Hematopoietic multipotent progenitor cell (in vitro differentiated cells): ENCODE results near the gene BRD3. TPM values are rescaled to one million over a fixed set of nuclear protein-coding genes. Genes with fewer than 3 reads are reported as not detected.

Experiments
- DNase-seq, 3 donors: peaks; one replicate each; pipeline ENCODE4 v3.0.0-alpha.2; 2011 to 2015; ENCODE audit warnings: low read depth in 2 of 3, low spot score in 2 of 3
- total RNA-seq: library from RNA; depleted of rRNA; stranded (reverse); fragments of >200 nt; gene quantifications from one replicate; pipeline ENCODE4 v1.2.3, GENCODE V29; 2012

Gene BRD3
- total RNA-seq, 1 donor: 24.0 TPM

DNA sequence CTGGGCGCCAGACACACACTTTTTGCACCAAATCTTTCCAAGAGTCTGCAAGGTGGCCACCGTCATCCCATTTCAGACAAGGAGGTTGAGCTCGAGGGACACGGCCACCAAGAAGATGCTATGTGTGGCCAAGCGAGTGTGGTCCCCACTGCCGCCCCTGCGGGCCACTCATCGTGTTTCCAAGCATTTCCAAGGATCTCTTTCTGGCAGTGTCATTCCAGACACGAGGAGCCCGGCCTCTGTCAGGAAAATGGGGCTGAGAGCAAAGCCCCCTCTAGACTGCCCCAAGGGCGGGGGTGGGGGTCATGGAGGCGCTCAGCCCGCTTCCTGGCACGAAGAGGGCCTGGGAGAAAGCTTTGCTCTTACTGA lies 86.3 kb downstream of the BRD3 start:
- no peak for DNase-seq

DNA sequence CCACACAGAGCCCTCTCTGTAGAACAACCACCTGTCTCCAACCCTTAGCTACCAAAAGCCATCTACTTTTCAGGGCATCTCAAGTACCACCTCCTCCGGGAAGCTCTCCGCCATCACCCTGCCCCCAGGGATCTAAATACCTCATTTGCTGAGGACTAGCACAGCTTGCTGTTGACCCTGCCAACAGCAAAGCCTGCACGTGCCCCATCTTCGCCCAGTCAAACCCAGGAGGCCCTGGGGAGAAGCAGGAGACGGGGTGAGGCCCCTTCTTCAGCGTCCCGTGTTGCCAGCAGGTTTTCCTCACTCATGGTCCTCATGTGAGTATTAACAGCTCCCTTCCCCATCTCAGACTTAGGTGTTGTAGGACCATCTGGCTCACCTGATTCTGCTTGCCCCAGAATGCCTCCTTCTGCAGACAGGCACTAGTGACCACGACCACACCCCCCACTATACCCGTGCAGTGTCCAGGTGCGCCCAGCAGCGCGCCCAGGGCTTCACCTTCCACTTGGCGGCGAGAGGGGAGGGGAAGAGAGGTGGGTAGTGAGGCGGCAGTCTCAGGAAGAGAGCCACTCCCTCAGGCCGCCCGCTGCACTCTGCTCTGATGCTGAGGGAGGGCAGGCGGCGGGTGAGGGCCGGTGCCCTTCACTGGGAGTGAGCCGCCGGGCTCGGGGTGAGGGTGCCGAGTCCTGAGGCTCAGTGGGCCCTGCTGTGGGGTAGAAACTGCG lies 86.8 kb downstream of the BRD3 start:
- DNase-seq: no peak

Other genes starting within 250 kb of the BRD3 start
- gene VAV2, start 75.7 kb downstream of the BRD3 start, total RNA-seq: 2.2 TPM
- gene BRD3OS, start 42.5 kb downstream of the BRD3 start, total RNA-seq: 14.3 TPM
- gene WDR5, start 68.1 kb upstream of the BRD3 start, total RNA-seq: 22.9 TPM
- not detected for gene RNU6ATAC, start 96.5 kb upstream of the BRD3 start, total RNA-seq